Right atrium auricular region (tissue), 2 donors: ENCODE data around the gene CAVIN4. TPM values are rescaled to one million over a fixed set of nuclear protein-coding genes. Genes with fewer than 3 reads are reported as not detected.

Source experiments
- DNase-seq: peaks from one replicate; pipeline ENCODE4 v3.0.0-alpha.2; 2019; ENCODE audit warnings: low spot score
- H3K27ac ChIP-seq, 2 donors: fragments of 200-600 bp; sonication (generic); 1 replicate in 1 of 2; 2 replicates in 1 of 2; pipeline ENCODE4 v1.5.1; 2016 to 2019
- H3K27me3 ChIP-seq, 2 donors: fragments of 200-600 bp; sonication (generic); one replicate each; pipeline versions ENCODE4 v1.5.1 to v1.6.0; 2017 to 2019
- H3K36me3 ChIP-seq: fragments of 200-600 bp; sonication (generic); one replicate; pipeline ENCODE4 v1.5.1; 2016
- H3K4me1 ChIP-seq, 2 donors: fragments of 200-600 bp; sonication (generic); one replicate each; pipeline versions ENCODE4 v1.5.1 to v1.6.0; 2017 to 2019
- H3K4me3 ChIP-seq, 2 donors: fragments of 200-600 bp; sonication (generic); 1 replicate in 1 of 2; 2 replicates in 1 of 2; pipeline ENCODE4 v1.5.1; 2017 to 2019; ENCODE audit warnings: mild to moderate bottlenecking in 1 of 2, moderate library complexity in 1 of 2
- H3K9me3 ChIP-seq, 2 donors: fragments of 200-600 bp; sonication (generic); one replicate each; pipeline ENCODE4 v1.5.1; 2019
- total RNA-seq, 2 donors: library from RNA; depleted of rRNA; stranded (reverse); fragments of >200 nt; gene quantifications; one replicate each; pipeline ENCODE4 v1.1.0, GENCODE V29; 2016
- TF ChIP-seq, protein P1 (sequence below), 2 donors: fragments of 200-600 bp; sonication (generic); IDR thresholded peaks; one replicate each; pipeline ENCODE4 v1.5.1; 2019; ENCODE audit warnings: antibody characterized with exemption in 2 of 2

Gene CAVIN4
- total RNA-seq, 2 donors from 2014 or later = 33.3 to 41.2 TPM

- no peak for DNase-seq
- Histone ChIP-seq H3K27me3 (no peaks in the 10 kb centered on the region), H3K4me1 (no peaks in the 10 kb centered on the region), H3K36me3 (no peaks in the 10 kb centered on the region), H3K9me3 (no peaks in the 10 kb centered on the region), H3K27ac (no peak overlapping the region), H3K4me3 (no peak overlapping the region)
- TF ChIP-seq, protein P1, sequence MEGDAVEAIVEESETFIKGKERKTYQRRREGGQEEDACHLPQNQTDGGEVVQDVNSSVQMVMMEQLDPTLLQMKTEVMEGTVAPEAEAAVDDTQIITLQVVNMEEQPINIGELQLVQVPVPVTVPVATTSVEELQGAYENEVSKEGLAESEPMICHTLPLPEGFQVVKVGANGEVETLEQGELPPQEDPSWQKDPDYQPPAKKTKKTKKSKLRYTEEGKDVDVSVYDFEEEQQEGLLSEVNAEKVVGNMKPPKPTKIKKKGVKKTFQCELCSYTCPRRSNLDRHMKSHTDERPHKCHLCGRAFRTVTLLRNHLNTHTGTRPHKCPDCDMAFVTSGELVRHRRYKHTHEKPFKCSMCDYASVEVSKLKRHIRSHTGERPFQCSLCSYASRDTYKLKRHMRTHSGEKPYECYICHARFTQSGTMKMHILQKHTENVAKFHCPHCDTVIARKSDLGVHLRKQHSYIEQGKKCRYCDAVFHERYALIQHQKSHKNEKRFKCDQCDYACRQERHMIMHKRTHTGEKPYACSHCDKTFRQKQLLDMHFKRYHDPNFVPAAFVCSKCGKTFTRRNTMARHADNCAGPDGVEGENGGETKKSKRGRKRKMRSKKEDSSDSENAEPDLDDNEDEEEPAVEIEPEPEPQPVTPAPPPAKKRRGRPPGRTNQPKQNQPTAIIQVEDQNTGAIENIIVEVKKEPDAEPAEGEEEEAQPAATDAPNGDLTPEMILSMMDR (IDR thresholded peaks at IDR 0.05) = no peak
Measured at GRCh38 chr9:100575765-100576386, 2.0 kb upstream of the CAVIN4 start.

DNA sequence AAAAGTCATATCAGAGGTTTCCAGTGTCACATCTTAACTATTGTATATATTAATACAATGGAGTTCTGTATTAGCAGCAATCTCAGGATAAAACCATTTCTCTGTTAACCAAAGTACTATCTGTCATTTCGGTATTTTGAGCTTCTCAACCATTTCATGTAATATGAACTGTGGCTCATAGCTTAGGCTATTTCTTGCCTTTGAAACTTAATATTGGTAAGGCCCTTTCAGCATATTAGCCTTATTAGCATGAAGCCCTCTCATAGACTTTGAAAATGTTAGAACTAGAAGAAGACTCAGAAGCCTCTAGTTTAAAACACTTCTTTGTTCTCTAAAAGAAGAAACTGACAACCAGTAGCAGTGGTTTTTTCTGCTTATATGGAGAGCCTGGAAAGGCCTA, 731 bp downstream of the CAVIN4 start:
- peak overlapping the region; percentile 27 to 84 for H3K27ac ChIP-seq
- no peaks in the 10 kb centered on the region for H3K36me3 ChIP-seq
- H3K4me3 ChIP-seq = peak overlapping the region; percentile 37 to 38
- no peak for DNase-seq
- H3K9me3 ChIP-seq = no peaks in the 10 kb centered on the region
- H3K27me3 ChIP-seq = no peaks in the 10 kb centered on the region
- TF ChIP-seq, protein P1 (IDR thresholded peaks at IDR 0.05) = no peak
- no peaks in the 10 kb centered on the region for H3K4me1 ChIP-seq

DNA sequence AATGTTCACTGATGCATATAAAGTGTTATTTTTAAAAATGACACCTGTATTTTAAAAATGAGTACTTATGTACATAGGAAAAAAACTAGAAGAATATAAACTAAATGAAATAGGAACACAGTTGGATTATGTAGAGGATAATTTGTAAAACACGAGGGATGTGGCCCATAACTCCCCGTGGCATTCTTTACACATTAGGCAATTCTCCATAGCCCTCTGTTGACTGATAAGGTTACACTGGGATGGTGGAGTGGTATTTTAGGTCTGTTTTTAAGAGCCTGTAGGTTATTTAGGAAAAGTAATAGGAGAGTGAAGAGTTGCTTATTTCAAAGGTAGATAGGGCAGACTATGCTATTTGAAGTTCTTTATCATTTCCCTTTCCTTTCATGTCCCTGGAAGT, 1.8 kb downstream of the CAVIN4 start:
- Histone ChIP-seq H3K27me3 (no peaks in the 10 kb centered on the region), H3K4me1 (no peaks in the 10 kb centered on the region), H3K4me3 (peak overlapping the region; percentile 37 to 38), H3K27ac (peak overlapping the region; percentile 43 to 84), H3K36me3 (no peaks in the 10 kb centered on the region), H3K9me3 (no peaks in the 10 kb centered on the region)
- TF ChIP-seq, protein P1 (IDR thresholded peaks at IDR 0.05) = no peak
- DNase-seq = no peak

DNA sequence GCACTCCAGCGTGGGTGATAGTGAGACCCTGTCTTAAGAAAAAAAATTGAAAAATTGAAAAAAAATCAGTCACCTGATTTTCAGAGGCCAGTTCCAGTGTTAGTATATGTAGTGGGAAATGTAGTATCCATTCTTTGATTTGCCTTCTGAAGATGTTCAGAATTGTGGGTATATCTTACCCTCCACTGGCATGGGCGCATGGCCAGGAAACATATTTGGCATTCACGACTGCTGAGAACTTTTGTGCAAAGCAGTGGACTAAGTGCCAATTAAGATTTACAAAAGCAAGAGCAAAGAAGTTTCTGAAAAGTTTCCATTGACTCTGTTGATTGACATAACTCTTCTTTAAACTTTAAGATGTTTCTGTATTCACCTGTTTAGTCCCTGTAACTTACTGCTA, 2.4 kb downstream of the CAVIN4 start:
- Histone ChIP-seq H3K4me3 (peak overlapping the region; percentile 37 to 38), H3K27ac (peak overlapping the region; percentile 43 to 84), H3K27me3 (no peaks in the 10 kb centered on the region), H3K36me3 (no peaks in the 10 kb centered on the region), H3K4me1 (no peaks in the 10 kb centered on the region), H3K9me3 (no peaks in the 10 kb centered on the region)
- no peak for DNase-seq
- TF ChIP-seq, protein P1 (IDR thresholded peaks at IDR 0.05) = no peak

- Histone ChIP-seq H3K27ac (peak overlapping the region; percentile 57 to 84), H3K4me3 (peak overlapping the region; percentile 14 to 38), H3K27me3 (no peaks in the 10 kb centered on the region), H3K36me3 (peaks cover 8% of the 10 kb centered on the region), H3K4me1 (no peaks in the 10 kb centered on the region), H3K9me3 (no peaks in the 10 kb centered on the region)
- TF ChIP-seq, protein P1 (IDR thresholded peaks at IDR 0.05) = no peak
- no peak for DNase-seq
Measured at GRCh38 chr9:100581081-100581480, 3.2 kb downstream of the CAVIN4 start.

DNA sequence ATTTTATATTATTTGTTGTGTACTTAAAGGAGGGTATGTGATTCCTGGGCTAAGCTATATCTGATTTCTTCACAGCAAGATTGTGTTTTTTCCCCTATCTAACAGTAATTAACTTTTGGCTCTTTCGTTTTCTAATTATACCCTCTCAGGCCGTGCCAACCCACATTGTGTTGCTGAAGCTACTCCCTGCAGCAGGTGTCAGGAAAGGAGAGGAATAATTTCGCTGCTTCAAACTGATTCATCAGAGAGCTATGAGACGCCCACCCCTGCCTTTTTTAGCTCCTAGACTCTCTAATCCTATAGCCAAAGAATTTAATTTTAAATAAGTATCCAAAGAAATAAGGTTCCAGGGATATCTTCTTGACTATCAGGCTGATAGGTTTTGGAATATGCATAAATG, 3.8 kb downstream of the CAVIN4 start:
- DNase-seq = no peak
- peaks cover 9% of the 10 kb centered on the region for H3K36me3 ChIP-seq
- TF ChIP-seq, protein P1 (IDR thresholded peaks at IDR 0.05) = no peak
- peak overlapping the region; percentile 14 to 38 for H3K4me3 ChIP-seq
- H3K27me3 ChIP-seq = no peaks in the 10 kb centered on the region
- no peaks in the 10 kb centered on the region for H3K9me3 ChIP-seq
- peak overlapping the region; percentile 57 to 84 for H3K27ac ChIP-seq
- H3K4me1 ChIP-seq = no peaks in the 10 kb centered on the region
